DOHH2 (cell line): ENCODE results near the gene CTPS1.

ENCODE experiments used
- H3F3A ChIP-seq: fragments of 200-600 bp; sonication (generic), shearing (Covaris generic); 2 replicates; pipeline ENCODE4 v1.6.0; 2016; ENCODE audit warnings: antibody characterized with exemption, mild to moderate bottlenecking; ENCODE audit not compliant: control insufficient read depth, insufficient read depth
- H3K27ac ChIP-seq: fragments of 200-600 bp; sonication (generic); 2 replicates; pipeline ENCODE4 v1.5.1; 2014; ENCODE audit warnings: low read depth, mild to moderate bottlenecking, low read length, moderate library complexity
- H3K27me3 ChIP-seq: fragments of 200-600 bp; sonication (generic); 2 replicates; pipeline ENCODE4 v1.6.1; 2014; ENCODE audit warnings: mild to moderate bottlenecking, low read length, mixed read lengths; ENCODE audit not compliant: control insufficient read depth
- H3K36me3 ChIP-seq: fragments of 200-600 bp; sonication (generic); 2 replicates; pipeline ENCODE4 v1.6.1; 2014; ENCODE audit warnings: mild to moderate bottlenecking, low read length, moderate library complexity, mixed read lengths; ENCODE audit not compliant: control insufficient read depth
- H3K4me1 ChIP-seq: fragments of 200-600 bp; sonication (generic); 2 replicates; pipeline ENCODE4 v1.6.1; 2014; ENCODE audit warnings: mild to moderate bottlenecking, low read length, mixed read lengths; ENCODE audit not compliant: control insufficient read depth
- H3K4me2 ChIP-seq: fragments of 200-600 bp; sonication (generic); 2 replicates; pipeline ENCODE4 v1.6.0; 2014; ENCODE audit warnings: mild to moderate bottlenecking, low read length, moderate library complexity
- H3K4me3 ChIP-seq: fragments of 200-600 bp; sonication (generic); 2 replicates; pipeline ENCODE4 v1.5.1; 2014; ENCODE audit warnings: mild to moderate bottlenecking, low read length, mixed read lengths
- H3K79me2 ChIP-seq: fragments of 200-600 bp; sonication (generic); 2 replicates; pipeline ENCODE4 v1.6.1; 2014; ENCODE audit warnings: mild to moderate bottlenecking, low read length, mixed read lengths; ENCODE audit not compliant: control insufficient read depth
- H3K9me2 ChIP-seq: fragments of 200-600 bp; sonication (generic); replicated peaks from 2 replicates; pipeline ENCODE4 v1.6.1; 2014; ENCODE audit warnings: mild to moderate bottlenecking, low read length, mixed read lengths; ENCODE audit not compliant: control insufficient read depth
- H3K9me3 ChIP-seq: fragments of 200-600 bp; sonication (generic); 2 replicates; pipeline ENCODE4 v1.6.1; 2014; ENCODE audit warnings: antibody characterized with exemption, low read length, mixed read lengths; ENCODE audit not compliant: control insufficient read depth, insufficient read depth
- H4K20me1 ChIP-seq: fragments of 200-600 bp; sonication (generic); 2 replicates; pipeline ENCODE4 v1.6.0; 2014; ENCODE audit warnings: low read depth, mild to moderate bottlenecking, antibody characterized with exemption, low read length, moderate library complexity; ENCODE audit not compliant: control insufficient read depth, insufficient read depth
- EZH2phosphoT487 ChIP-seq: fragments of 200-600 bp; sonication (generic); IDR thresholded peaks from 2 replicates; pipeline ENCODE4 v1.6.1; 2017; ENCODE audit warnings: borderline replicate concordance, mild to moderate bottlenecking, antibody characterized with exemption, low read length, moderate library complexity, mixed read lengths
- TF ChIP-seq, protein P1 (sequence below): fragments of 200-600 bp; sonication (generic); IDR thresholded peaks from one replicate; pipeline ENCODE4 v1.5.1; 2014; ENCODE audit warnings: antibody characterized with exemption, mild to moderate bottlenecking, low read depth, low read length; ENCODE audit not compliant: poor library complexity, severe bottlenecking

CTPS1 gene

DNA sequence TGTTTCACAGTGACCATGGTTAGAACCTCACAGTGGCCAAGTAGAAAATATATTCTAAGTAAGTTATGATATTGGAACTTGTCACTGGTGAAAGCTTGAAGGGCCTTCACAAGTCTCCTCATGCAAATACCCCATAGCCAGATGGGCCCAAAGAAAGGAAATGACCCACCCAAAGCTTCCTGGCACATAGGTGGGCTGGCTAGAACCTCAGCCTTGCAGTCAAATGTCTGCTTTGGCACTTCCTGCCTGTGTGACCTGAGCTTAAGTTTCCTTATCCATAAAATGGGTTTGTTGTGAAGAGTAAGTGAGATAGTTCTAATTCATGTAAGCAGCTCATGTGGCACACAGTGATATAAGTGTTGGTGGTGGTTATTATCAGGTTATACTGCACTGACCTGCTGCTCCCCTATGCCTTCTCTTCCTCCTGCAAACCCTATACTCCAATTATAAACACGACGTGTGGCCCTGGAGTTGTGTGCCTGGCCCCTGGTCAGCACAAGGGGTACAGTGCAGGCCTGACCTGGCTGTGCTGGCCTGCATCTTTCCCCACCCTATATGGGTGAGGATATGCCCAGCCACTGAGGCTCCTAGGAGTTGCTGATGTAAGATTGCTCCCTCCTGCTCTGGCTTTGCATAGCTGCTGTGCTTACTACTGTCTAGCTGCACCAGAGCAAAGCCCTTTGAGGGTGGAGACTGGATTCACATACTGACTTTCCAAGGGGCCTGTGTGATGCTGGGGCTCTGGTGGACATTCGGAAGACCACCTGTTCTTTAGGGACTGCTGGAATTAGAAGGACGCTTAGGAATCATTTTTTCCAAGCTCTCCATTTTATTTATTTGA lies 46.7 kb downstream of the CTPS1 start:
- no peaks in the 10 kb centered on the region for H3K9me2 ChIP-seq
- no peaks in the 10 kb centered on the region for H3K27me3 ChIP-seq
- no peak overlapping the region for H3K4me3 ChIP-seq
- H3K9me3 ChIP-seq: no peaks in the 10 kb centered on the region
- peaks cover 12% of the 10 kb centered on the region for H3F3A ChIP-seq
- no peak overlapping the region for H3K27ac ChIP-seq
- H4K20me1 ChIP-seq: peaks cover 6% of the 10 kb centered on the region; the same call in 1 of the 2 replicates
- H3K4me2 ChIP-seq: no peak overlapping the region
- no peaks in the 10 kb centered on the region for H3K79me2 ChIP-seq
- peaks cover 8% of the 10 kb centered on the region for H3K4me1 ChIP-seq
- peaks cover 49% of the 10 kb centered on the region for H3K36me3 ChIP-seq
- TF ChIP-seq EZH2phosphoT487: no peak
- TF ChIP-seq, protein P1, sequence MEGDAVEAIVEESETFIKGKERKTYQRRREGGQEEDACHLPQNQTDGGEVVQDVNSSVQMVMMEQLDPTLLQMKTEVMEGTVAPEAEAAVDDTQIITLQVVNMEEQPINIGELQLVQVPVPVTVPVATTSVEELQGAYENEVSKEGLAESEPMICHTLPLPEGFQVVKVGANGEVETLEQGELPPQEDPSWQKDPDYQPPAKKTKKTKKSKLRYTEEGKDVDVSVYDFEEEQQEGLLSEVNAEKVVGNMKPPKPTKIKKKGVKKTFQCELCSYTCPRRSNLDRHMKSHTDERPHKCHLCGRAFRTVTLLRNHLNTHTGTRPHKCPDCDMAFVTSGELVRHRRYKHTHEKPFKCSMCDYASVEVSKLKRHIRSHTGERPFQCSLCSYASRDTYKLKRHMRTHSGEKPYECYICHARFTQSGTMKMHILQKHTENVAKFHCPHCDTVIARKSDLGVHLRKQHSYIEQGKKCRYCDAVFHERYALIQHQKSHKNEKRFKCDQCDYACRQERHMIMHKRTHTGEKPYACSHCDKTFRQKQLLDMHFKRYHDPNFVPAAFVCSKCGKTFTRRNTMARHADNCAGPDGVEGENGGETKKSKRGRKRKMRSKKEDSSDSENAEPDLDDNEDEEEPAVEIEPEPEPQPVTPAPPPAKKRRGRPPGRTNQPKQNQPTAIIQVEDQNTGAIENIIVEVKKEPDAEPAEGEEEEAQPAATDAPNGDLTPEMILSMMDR: no peak

DNA sequence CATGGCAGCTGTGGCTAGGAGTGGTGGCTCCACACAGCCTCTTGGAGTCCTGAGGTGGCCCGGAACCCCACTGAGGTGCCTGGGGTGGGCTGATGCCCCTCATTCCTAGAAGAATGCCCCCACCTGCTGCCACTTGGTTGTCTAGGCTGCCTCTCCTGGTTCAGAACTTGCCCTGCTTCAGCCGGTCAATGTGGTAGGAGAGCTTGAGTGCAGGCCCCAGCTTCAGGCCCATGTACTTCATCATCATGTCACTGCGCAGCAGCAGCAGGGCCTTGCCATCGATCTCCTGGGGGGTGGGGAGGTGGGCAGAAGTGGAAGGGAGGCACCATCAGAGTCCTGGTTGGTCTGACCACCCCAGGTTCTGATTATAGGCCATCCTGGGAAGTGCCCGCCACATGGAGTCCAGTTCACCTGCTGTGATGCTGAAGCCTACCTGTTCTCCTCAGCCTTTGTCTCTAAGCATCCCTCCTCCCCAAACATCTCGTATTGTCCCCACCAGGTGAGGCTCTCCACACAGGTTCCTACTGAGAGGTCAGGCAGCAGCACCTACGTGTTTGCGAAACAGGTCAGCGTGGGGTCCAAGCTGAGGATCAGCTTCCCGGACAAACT lies 48.6 kb downstream of the CTPS1 start:
- Histone ChIP-seq H3K9me2 (no peaks in the 10 kb centered on the region), H3K36me3 (peaks cover 63% of the 10 kb centered on the region), H3K27ac (no peak overlapping the region), H3K9me3 (no peaks in the 10 kb centered on the region), H4K20me1 (peaks cover 6% of the 10 kb centered on the region; the same call in 1 of the 2 replicates), H3F3A (peaks cover 7% of the 10 kb centered on the region; the same call in 1 of the 2 replicates), H3K4me3 (no peak overlapping the region), H3K79me2 (no peaks in the 10 kb centered on the region), H3K4me2 (no peak overlapping the region), H3K27me3 (no peaks in the 10 kb centered on the region), H3K4me1 (peaks cover 8% of the 10 kb centered on the region)
- no peak for TF ChIP-seq EZH2phosphoT487
- TF ChIP-seq, protein P1: no peak

DNA sequence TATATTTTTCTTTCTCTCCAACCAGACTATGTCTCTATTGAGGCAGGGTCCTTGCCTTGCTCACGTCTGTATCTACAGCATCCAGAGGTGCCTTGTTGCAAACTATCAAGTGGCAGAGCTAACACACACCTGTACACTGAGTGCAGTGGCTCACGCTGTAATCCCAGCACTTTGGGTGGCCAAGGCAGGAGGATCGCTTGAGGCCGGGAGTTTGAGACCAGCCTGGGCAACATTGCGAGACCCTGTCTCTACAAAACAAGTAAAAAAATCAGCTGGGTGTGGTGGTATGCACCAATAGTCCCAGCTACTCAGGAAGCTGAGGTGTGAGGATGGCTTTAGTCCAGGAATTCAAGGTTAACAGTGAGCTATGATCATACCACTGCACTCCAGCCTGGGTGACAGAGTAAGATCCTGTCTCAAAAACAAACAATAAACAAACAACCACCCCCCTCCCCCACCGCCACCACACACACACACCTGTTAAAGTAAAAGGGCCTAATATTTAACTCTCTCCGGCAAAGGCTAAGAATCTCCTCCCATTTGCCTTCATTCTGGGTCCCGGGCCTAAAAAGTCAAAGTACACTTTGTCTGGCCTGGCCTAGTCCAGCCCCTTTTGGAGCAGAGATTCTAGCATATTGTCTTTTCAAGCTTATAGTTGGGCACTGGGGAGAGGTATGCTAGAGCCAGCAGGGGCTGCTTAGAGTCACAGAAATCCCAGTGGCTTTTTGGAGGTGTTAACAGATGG lies 51.5 kb downstream of the CTPS1 start:
- Histone ChIP-seq H3K27ac (no peak overlapping the region), H3K79me2 (no peaks in the 10 kb centered on the region), H3K27me3 (no peaks in the 10 kb centered on the region), H3K9me3 (no peaks in the 10 kb centered on the region), H3F3A (no peaks in the 10 kb centered on the region), H3K36me3 (peaks cover 87% of the 10 kb centered on the region), H3K4me2 (no peak overlapping the region), H3K9me2 (no peaks in the 10 kb centered on the region), H3K4me3 (no peak overlapping the region), H4K20me1 (no peaks in the 10 kb centered on the region; the same call in 1 of the 2 replicates), H3K4me1 (peaks cover 6% of the 10 kb centered on the region)
- no peak for TF ChIP-seq EZH2phosphoT487
- TF ChIP-seq, protein P1: no peak
